Fibroblast of skin of left quadriceps (primary cell): ENCODE results near the gene SLC12A8.

Source experiments
- DNase-seq, 2 experiments: peaks; one replicate each; pipeline ENCODE4 v3.0.0-alpha.2; 2013; ENCODE audit warnings: low read depth in 2 of 2

The SLC12A8 gene

DNA sequence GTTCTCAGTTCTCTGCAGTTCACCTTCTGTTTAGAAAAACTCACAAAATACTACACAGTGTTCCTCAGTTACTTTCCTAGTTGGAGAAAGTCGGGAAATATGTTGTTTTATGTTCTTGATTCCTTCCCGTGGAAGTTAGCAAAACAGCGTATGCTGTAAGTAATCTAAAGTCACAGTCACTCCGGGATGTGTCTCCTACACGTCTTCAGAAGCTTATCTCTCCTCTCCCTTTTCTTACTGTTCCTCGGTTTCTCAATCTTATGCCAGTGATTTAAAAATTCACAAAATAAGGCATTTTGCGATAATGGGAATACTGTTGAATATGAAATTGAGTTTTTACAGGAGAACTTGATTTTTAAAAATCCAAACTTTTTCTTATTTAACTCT is 158.5 kb downstream of the SLC12A8 start:
- no peak for DNase-seq

DNA sequence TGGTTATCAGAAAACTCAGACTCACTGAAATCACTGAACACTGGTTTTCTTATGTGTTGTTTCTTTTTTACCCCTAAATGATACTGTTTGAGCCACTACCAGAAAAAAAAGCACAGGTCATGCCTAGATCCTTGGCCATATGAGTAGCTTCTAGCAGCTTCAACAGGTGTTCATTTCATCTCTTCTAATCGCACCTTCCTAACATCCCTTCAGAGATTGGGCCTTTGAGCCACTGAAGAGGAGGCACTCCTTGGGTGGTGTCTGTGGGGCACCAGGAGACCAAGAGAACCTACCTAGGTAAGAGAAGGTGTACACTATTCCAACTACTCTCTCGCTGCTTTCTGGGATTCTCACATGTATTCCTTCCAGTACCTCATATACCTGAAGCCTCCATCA is 159.2 kb downstream of the SLC12A8 start:
- no peak for DNase-seq

DNA sequence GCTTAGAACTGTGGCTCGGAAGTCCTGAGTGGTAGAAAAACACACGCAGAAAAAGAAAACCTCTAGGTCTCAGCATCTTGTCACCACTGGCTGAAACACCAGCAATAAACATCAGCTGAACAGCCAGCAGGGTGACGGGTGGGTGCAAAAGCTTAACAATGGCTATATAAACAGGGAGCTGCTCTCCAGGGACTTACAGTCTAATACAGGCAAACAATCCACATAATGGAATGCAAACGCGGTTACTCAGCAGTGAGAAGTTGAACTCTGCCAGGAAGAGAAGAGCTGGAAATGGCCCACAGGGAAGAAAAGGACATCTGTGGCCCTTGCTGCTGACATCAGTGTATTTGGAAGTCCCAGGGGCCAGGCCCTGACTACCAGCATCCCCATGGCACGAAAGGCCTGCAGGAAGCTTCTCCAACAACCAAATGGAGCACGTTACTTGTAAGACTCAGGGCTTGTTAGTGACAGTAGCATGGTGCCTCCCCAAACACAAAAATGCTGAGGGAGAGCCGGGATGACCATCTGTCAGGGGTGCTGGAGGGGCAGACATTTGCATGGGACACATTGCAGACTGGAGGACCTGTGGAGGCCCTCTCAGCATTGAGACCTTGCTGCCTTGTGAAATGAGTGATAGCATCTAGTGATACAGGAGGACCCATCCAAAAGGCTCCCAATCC is 159.8 kb downstream of the SLC12A8 start:
- peak; percentile 67 to 71 for DNase-seq

DNA sequence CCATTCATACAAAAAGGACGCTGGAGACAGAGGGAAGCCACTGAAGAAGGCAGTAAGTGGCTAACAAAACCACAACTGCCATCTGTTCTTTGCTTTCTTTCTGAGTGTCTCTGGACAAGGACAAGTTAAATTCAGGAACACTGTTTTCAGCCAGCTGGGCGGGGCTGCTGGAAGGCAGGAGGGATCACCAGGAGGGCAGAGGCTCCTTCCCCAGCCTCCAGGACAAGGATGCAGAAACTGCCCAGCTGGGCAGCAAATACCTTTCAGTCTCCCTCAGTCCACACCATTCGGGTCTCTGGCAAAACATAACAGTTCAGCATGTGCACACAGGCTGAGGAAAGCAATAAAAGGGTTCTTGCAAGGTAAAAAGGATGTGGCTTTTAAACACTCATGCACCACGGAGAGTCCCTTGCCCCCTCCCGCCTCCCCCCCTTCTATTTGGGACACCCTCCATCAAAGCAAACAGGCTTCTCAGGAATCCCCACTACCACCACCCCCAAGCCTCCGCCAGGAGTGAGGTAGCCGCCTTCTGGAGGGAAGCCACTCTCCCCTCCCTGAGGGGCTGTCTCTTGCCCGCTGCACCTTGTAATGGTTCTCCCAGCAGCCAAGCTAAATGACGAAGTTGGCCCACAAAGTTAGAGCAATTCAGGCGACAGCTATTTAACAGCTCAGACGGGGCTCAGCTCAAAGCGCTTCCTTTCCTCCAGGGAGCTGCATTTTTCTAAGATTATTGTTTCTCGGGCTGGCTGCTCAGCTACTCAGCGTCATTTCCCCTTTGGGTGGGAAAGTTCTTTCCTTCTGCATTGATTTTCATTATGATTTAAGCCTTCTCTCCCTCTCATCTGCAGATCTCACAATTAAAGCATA is 160.6 kb downstream of the SLC12A8 start:
- DNase-seq: peak; percentile 79

DNA sequence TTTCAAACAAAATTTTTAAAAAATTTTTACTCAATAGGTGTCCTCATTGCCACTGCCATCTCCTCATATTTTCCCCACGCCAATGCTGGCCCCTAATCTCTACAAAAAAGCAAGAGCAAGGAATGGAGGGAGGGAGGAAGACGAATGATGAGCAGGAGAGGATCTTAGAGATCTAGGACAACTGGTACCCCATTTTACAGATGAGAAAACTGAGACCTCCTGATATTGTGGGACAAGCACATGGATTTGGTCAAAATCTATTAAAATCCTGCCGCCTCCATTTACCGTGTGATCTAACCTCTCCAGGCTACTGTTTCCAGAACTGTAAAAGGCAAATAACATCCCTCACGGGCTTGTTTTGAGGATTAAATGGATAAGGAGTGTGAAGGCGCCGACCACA is 161.3 kb downstream of the SLC12A8 start:
- no peak for DNase-seq

DNA sequence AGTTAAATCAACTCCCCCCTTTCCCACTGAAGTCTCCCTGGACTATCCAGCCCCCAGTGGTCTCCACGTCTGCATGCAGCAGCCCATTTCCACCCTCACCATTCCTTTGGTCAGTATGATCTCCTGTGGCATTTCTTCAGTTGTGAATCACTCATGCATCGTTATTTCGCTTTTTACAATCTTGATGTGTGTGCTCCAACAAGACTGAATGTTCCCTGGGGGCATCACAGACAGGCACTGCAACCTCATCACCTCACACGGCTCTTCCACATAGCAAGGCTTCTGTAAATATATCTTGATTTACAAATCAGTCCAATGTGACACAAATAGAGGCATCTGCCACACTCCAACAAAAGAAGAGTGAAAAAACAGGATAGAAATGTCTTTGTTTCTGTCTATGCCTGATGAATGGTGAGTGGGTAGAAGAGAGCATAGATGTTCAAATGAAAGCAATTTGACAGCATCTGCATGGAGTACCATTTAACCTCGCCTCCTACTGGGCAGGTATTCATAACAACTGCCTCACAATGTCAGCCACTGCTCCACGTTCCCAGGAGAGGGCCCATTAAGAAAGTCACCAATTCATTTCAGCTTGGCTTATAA is 162.0 kb downstream of the SLC12A8 start:
- no peak for DNase-seq

DNA sequence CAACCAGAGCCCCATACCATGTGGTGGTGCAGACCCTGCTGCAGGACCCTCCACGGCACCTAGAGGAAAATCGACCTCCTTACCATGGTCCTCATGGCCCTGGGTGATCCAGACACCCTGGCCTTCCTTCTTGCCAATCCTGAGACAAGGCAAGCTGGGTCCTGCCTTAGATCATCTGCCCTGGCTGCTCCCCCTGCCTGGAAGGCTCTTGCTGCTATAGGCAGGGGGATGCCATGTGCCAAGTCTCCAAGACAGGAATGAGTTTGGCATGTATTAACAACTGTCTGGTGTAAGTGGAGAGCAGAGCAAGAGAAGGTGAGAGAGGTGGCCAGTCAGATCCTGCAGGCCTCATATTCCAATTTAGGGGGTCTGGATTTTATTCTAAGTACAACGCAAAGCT is 164.3 kb downstream of the SLC12A8 start:
- DNase-seq: no peak

DNA sequence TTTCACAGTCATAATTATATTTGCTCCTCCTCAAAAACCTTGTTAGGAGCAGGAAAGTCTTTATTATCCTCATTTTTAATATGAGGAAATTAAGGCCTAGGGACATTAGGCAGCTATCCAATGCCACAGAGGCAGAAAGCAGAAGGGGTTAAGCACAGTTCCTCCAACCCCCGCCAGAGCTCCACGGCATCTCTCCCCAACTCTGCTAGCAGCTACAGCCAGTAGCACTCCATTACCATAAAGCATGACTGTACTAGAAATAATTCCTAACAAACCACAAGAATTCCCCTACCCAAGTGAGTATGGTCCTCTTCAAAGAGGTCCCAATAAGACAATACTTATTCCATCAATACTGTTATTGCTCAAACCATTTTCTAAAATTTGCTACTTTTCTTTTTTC is 166.6 kb downstream of the SLC12A8 start:
- DNase-seq: peak; percentile 72 to 73

DNA sequence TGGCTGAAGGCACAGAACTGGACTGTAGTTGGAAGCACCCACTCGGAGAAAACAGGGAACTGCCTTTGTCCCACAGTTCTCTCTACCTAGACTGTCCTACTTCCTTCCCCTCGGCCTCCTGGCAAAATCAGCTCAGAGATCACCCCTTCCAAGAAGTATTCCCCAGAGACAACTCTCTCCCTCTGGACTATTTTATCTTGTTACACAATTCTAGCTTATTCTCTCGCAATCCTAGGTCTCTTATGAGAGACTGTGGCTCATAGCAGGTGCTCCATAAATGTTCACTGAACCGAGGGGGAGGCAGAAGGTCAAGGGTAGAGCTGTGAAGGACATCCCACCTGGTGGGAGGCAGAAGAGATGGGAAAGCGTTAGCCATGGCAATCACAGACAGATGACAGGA is 167.4 kb downstream of the SLC12A8 start:
- no peak for DNase-seq

DNA sequence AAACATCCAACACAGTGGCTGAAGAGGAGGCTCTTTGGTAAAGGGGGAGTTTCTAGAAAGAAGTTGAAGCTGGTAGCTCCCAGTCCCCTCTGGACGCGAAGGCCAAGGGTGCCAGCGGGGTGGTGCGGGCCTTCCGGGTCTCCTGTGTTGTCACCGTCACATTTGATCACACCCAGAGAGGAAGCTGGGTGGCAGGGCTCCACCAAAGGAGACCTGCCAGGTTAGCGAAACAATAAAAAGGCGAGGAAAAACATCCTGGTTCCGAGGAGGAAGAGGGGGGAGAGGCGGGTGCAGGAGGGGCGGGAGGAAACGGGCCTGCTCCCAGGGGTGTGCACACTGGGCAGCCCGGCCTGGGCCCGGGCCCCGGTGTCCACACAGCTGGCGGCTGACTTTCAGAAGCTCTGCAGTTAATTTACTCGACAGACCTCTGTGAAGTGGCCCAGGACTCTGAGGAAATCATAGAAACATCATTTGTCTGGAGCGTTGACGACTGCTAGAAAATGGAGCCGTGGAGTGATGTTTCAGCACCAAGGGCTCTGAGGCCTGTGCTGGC is 168.9 kb downstream of the SLC12A8 start:
- DNase-seq: no peak

DNA sequence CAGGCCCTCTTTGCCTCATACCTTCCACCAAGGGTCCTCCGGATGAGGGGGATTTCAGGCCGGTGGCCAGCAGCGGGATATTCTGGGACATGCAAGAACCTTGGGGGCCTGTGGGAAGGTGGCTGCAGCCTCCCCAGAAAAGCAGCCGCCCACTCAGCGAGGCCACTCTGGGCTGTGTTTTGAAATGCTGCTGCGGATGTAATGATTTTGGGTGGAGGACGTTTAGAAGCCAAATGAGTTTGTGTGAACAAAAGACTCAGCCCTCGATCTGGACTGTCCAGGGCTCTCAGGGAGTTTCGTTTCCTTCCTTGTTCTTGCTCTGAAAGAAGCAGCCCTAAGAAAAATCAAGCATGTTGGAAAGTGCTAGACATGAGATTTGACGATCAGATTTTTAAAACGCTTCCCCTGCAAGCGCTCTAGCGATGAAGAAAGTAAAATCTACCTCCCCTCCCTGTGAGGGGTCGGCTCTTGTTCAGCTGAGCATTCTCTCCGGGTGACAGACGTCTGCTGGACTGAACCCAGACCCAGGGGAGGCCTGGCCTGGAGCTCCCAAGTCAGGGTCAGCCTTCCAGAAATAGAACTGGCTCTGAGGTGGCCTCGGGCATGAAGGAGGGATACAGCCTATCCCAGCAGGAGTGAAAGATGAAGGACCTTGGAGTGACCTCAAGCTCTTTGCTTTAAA is 169.7 kb downstream of the SLC12A8 start:
- no peak for DNase-seq

DNA sequence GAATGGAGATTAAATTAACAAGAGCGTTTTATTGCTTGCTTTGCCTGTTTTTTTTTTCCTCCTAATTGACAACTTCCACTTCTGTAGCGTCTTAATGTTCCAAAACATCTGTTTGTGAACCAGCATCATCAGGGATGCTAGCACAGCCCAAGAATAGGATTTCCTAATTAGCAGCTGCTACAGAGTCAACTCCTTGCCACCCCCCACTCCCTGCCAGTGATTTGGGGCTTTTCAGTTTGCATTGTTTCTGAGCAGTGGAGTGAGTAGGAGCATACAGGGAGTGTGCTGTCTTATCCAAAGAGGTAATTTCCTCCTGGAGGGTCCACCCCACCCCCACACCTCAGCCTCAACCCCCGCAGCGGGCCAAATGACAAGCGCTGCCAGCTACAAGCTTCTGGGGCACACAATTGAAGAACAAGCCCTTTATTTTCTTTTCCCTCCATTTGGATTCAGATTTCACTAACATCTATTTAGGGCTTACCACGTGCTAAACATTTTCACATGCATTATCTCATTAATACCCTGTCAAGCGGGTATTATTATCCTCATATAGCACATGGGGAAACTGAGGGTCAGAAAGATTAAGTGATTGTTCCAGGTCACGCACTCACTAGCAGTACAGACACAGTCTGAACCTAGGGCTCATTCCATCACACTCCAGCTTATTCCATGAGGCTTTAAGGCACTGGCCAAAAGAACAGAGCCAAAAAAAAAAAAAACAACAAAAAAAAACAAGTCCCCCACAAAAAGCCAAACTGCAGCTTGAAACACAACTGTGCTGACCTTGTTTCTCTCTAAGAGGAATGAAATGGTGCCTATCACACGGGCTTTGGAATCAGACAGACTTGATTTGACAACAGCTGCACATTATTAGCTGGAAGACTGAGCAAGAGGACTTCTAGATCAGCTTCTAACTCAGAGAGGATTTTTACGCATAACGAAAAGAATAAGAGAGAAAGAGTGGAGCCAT is 173.1 kb downstream of the SLC12A8 start:
- no peak for DNase-seq

DNA sequence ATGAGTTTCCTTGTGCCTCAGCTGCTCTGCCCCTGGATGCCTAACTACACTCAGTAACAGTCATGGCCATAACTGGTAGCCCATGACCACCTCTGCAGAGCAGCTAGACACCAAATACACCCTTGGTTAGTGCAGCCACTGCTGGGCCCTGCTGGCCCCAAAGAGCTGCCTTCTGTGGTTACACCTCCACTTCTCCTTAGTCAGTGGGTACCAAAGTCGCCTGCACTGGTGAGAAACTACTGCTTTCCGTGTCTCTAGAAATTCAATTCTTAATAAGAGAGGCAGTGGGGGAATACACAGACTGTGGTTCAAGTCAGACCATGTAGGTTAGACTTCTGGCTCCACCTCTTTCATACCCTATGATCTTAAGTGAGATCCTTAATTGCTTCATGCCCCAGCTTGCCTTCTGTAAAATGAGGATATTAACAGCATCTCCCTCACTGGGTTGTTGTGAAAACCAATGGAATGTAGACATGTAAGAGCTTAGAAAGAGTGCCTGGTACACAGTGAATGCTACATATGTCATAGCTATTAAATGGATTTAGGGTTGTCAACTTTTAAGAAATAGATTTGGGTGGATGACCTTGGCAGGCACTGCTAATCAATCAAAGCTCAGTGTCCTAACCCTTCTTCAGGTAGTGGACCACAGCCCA is 174.9 kb downstream of the SLC12A8 start:
- DNase-seq: no peak

DNA sequence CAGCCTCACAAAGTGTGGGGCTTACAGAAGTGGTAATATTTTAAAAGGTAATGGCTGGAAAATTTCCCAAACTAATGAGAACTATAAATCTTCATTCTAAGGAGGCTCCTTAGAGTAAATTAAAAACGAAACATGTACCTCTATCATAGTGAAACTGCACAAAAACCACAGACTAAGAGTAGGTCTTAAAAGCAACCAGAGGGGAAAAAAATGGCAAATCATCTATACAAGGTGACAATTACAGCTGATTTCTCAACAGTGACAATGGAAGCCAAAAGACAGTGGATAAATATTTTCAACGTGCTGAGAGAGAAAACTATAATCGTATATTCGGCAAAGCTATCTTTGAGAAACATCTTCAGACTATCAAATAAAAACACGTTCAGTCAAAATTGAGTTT is 177.3 kb downstream of the SLC12A8 start:
- no peak for DNase-seq

DNA sequence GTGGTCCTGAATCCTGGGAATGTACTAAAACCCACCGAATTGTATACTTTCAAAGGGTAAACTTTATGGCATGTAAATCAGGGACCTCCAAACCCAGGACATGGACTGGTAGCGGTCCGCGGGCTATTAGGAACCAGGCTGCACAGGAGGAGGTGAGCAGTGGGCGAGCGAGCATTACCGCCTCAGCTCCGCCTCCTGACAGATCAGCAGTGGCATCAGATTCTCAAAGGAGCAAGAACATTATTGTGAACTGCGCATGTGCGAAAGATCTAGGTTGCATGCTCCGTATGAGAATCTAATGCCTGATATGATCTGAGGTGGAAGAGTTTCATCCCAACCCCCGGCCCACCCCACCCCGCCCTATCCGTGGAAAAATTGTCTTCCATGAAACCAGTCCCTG is 178.9 kb downstream of the SLC12A8 start:
- DNase-seq: no peak

DNA sequence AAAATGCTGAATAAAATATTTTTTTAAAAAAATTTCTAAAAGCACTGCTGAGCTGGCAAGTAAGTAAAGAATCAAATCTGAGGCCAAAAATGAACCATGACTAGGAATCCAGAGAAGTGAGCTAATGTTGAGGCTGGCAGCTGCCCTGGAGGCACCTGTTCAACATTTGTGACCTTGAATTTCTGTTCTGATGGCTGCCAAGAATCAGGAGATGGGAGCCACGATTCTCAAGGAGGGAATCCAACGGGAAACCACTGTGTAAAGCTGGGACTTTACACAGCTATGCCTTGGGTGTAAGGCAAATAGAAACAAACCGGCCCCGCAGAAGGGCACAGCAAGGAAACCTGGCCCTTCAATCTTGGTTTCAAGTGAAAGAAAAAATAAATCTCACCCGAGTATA is 179.4 kb downstream of the SLC12A8 start:
- no peak for DNase-seq

DNA sequence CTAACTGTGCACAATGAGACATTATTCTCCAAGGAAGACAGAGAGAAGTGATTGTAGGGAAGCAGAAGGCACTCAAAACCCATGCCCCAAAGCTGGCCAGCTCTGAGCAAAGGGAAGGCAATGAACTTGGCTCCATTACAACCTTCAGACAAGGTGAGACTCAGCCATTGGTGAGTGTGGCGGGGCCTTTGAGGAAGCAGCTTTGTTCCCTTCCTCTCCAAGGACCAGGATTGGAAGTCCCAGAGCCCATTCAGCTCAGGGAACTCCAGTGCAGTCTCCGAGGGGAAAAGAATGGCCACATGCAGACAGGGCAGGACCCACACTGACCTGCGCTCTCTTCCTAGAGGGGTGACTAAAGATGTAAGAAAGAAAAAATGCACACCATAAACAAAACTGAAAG is 179.9 kb downstream of the SLC12A8 start:
- DNase-seq: no peak
